H1 (cell line): ENCODE data around the gene ZNF57. TPM values are rescaled to one million over a fixed set of nuclear protein-coding genes. Genes with fewer than 3 reads are reported as not detected.

ENCODE experiments used
- BCL11A ChIP-seq, 2 experiments: IDR thresholded peaks; one replicate each; pipeline ENCODE4 v1.6.1; 2011; ENCODE audit warnings: low read depth in 2 of 2, low read length in 2 of 2, mild to moderate bottlenecking in 2 of 2
- CBX5 ChIP-seq: fragments of 300-800, 300-1000 bp; sonication (generic); IDR thresholded peaks from 2 replicates; pipeline ENCODE4 v1.7.1; 2016; ENCODE audit warnings: antibody characterized with exemption, low read length, low read depth
- CTBP2 ChIP-seq: IDR thresholded peaks from 2 replicates; pipeline ENCODE4 v1.7.0; 2011; ENCODE audit warnings: borderline replicate concordance, mild to moderate bottlenecking, moderate library complexity, mixed read lengths, low read length; ENCODE audit not compliant: insufficient read depth, insufficient read length
- HDAC6 ChIP-seq: IDR thresholded peaks from one replicate; pipeline ENCODE4 v1.7.1; 2012; ENCODE audit warnings: low read depth, mild to moderate bottlenecking, inconsistent platforms, low read length, moderate library complexity
- JUN ChIP-seq: IDR thresholded peaks from 2 replicates; pipeline ENCODE4 v1.6.1; 2011; ENCODE audit warnings: low read depth, mild to moderate bottlenecking, improper control_type of control experiment, low read length
- JUND ChIP-seq: IDR thresholded peaks from 2 replicates; pipeline ENCODE4 v1.6.1; 2011; ENCODE audit warnings: mild to moderate bottlenecking, improper control_type of control experiment, low read length
- NRF1 ChIP-seq: IDR thresholded peaks from 2 replicates; pipeline ENCODE4 v1.6.1; 2011; ENCODE audit warnings: mild to moderate bottlenecking, low read depth, low read length, improper control_type of control experiment
- POLR2AphosphoS5 ChIP-seq: IDR thresholded peaks from 2 replicates; pipeline ENCODE4 v1.6.1; 2011; ENCODE audit warnings: low read depth, low read length
- RAD21 ChIP-seq, 2 experiments: IDR thresholded peaks in 1 of 2; conservative IDR thresholded peaks in 1 of 2; 2 replicates each; pipeline ENCODE4 v1.6.1; 2011; ENCODE audit warnings: low read depth in 2 of 2, low read length in 2 of 2, improper control_type of control experiment in 1 of 2, inconsistent platforms in 1 of 2, mild to moderate bottlenecking in 1 of 2, moderate library complexity in 1 of 2
- SAP30 ChIP-seq: fragments of 300-600 bp; sonication (generic); IDR thresholded peaks from 2 replicates; pipeline ENCODE4 v1.7.1; 2012; ENCODE audit warnings: low read length, moderate library complexity, mild to moderate bottlenecking, inconsistent platforms; ENCODE audit not compliant: insufficient read depth, insufficient replicate concordance
- SIN3A ChIP-seq, 2 experiments: IDR thresholded peaks in 1 of 2; conservative IDR thresholded peaks in 1 of 2; 2 replicates each; pipeline ENCODE4 v1.6.1; 2011 to 2012; ENCODE audit warnings: low read length in 2 of 2, improper control_type of control experiment in 1 of 2, low read depth in 1 of 2, mild to moderate bottlenecking in 1 of 2
- SIX5 ChIP-seq: IDR thresholded peaks from 2 replicates; pipeline ENCODE4 v1.6.1; 2011; ENCODE audit warnings: mild to moderate bottlenecking, low read depth, low read length
- SUZ12 ChIP-seq: fragments of 200-600 bp; sonication (generic); IDR thresholded peaks from 2 replicates; pipeline ENCODE4 v1.6.1; 2012; ENCODE audit warnings: mild to moderate bottlenecking, inconsistent platforms, low read length, moderate library complexity, mixed read lengths
- TAF1 ChIP-seq: IDR thresholded peaks from 2 replicates; pipeline ENCODE4 v1.6.1; 2011; ENCODE audit warnings: mild to moderate bottlenecking, low read depth, low read length
- TBP ChIP-seq: IDR thresholded peaks from 2 replicates; pipeline ENCODE4 v1.6.1; 2011; ENCODE audit warnings: low read depth, low read length, improper control_type of control experiment
- TCF12 ChIP-seq: IDR thresholded peaks from 2 replicates; pipeline ENCODE4 v1.6.1; 2011; ENCODE audit warnings: low read depth, mild to moderate bottlenecking, low read length
- TEAD4 ChIP-seq: IDR thresholded peaks from 2 replicates; pipeline ENCODE4 v1.6.1; 2012; ENCODE audit warnings: low read depth, low read length, inconsistent platforms, mixed read lengths
- polyA plus RNA-seq, 7 experiments: library from polyadenylated mRNA; depleted of rRNA in 3 of 7; stranded (reverse) in 5 of 7; unstranded in 2 of 7; fragments of >200 nt in 5 of 7; fragments of 200-250 nt in 2 of 7; gene quantifications; 1 replicate in 5 of 7; 2 replicates in 1 of 7; 4 replicates in 1 of 7; pipeline versions ENCODE4 v1.2.1 to v1.2.3, GENCODE V29; 2011 to 2013; ENCODE audit warnings: missing spikeins in 2 of 7, mixed read lengths in 2 of 7
- total RNA-seq: library from RNA; stranded (reverse); fragmentation: NEBNext Ultra II Directional; extraction: Animal tissue kit (Norgen Biotek cat#: 25700); gene quantifications from 2 replicates; pipeline ENCODE4 v1.2.1, GENCODE V29; 2021
- TF ChIP-seq, protein P1 (sequence below): IDR thresholded peaks from 2 replicates; pipeline ENCODE4 v1.6.1; 2012; ENCODE audit warnings: low read length, inconsistent platforms
- TF ChIP-seq, protein P2 (sequence below): IDR thresholded peaks from 2 replicates; pipeline ENCODE4 v1.6.1; 2012; ENCODE audit warnings: inconsistent platforms
- TF ChIP-seq, protein P3 (sequence below): IDR thresholded peaks from 2 replicates; pipeline ENCODE4 v1.6.1; 2011; ENCODE audit warnings: low read depth, mild to moderate bottlenecking, low read length; ENCODE audit not compliant: insufficient read depth

Gene ZNF57
- total and polyA plus RNA-seq, 2 of the 8 experiments (the other 6 are each of a cell fraction or from before 2014, with no cell fraction given) = 4.9 to 8.9 TPM

DNA sequence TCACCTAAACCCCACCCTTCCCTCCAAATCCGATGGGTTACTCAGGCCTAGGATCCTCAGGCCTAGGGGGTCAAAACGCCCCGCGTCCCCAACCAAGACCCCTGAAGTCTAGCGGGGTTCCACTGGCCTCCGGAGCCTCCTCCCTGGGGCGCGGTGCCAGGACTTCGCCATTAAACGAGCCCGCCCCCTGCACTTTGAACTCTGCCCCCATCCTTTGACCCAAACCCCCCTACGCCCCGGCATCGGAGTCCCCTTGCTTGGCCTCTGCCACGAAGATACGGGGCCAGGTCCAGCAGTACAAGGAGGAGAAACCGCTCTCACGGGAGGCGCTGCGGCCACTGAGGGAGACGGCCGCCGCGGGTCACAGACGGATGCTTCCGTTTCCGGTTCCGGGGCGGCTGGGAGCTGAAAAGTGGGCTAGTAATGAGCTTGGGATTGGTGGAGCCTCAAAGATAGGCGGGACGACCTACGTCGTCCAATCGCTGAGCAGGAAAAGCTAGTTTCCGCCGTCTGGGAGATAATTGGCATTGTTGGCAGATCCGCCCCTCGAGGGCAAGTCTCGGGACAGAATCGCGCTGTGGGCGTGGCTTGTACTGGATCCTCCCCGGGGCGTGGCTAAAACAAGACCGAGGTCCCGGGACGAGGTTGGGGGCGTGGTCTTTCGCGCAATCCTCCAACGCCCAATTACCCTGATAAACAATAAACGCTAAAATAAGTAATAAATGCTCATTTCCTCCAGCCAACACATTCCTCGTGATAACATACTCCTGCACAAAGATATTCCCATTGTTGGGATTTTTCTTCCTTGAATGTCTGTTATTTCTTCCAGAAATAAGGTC lies 49.8 kb downstream of the ZNF57 start (continued):
- TF ChIP-seq RAD21 (IDR thresholded peaks at IDR 0.05 in 1 of 2, conservative IDR thresholded peaks at IDR 0.05 in 1 of 2; ENCODE audit: low read depth in 2 of 2, low read length in 2 of 2) (no peak), NRF1 (no peak), POLR2AphosphoS5 (peak; percentile 88), JUND (no peak), TEAD4 (no peak), SIN3A (conservative IDR thresholded peaks at IDR 0.05 in 1 of 2, IDR thresholded peaks at IDR 0.05 in 1 of 2; ENCODE audit: low read depth in 1 of 2, low read length in 2 of 2) (peak in 1 of 2 experiments; percentile 76; a peak in 1 of 4 replicates), SIX5 (no peak), BCL11A (IDR thresholded peaks at IDR 0.05; ENCODE audit: low read depth in 2 of 2, low read length in 2 of 2) (no peak), TBP (peak; percentile 81), TAF1 (peak; percentile 88), SAP30 (peak; percentile 80), CBX5 (no peak), CTBP2 (no peak), TCF12 (no peak), SUZ12 (no peak), HDAC6 (no peak), JUN (no peak)
- TF ChIP-seq, protein P1, sequence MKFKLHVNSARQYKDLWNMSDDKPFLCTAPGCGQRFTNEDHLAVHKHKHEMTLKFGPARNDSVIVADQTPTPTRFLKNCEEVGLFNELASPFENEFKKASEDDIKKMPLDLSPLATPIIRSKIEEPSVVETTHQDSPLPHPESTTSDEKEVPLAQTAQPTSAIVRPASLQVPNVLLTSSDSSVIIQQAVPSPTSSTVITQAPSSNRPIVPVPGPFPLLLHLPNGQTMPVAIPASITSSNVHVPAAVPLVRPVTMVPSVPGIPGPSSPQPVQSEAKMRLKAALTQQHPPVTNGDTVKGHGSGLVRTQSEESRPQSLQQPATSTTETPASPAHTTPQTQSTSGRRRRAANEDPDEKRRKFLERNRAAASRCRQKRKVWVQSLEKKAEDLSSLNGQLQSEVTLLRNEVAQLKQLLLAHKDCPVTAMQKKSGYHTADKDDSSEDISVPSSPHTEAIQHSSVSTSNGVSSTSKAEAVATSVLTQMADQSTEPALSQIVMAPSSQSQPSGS = no peak
- TF ChIP-seq, protein P2, sequence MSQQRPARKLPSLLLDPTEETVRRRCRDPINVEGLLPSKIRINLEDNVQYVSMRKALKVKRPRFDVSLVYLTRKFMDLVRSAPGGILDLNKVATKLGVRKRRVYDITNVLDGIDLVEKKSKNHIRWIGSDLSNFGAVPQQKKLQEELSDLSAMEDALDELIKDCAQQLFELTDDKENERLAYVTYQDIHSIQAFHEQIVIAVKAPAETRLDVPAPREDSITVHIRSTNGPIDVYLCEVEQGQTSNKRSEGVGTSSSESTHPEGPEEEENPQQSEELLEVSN = no peak
- TF ChIP-seq, protein P3, sequence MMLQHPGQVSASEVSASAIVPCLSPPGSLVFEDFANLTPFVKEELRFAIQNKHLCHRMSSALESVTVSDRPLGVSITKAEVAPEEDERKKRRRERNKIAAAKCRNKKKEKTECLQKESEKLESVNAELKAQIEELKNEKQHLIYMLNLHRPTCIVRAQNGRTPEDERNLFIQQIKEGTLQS = no peak
